ENCODE data around the gene RNF6. TPM values are rescaled to one million over a fixed set of nuclear protein-coding genes. Genes with fewer than 3 reads are reported as not detected.

The RNF6 gene
- total RNA-seq, 1 experiment from 2014 or later = 50.3 TPM

GRCh38 chr13:26168237-26168814 lies 53.8 kb downstream of the RNF6 start:
- no peak for DNase-seq (ENCODE audit: low spot score)

- no peak for DNase-seq (ENCODE audit: low spot score)
Measured at GRCh38 chr13:26163812-26164211, 58.3 kb downstream of the RNF6 start.

Other genes starting within 250 kb of the RNF6 start
- gene SHISA2, start 170.3 kb downstream of the RNF6 start, total RNA-seq (2014; rRNA removed; shearing (Covaris generic)) = not detected in 2 replicates
- gene CDK8, start 31.8 kb upstream of the RNF6 start, total RNA-seq (2014; rRNA removed; shearing (Covaris generic)) = 23.7 and 26.0 TPM in 2 replicates